ENCODE data around the gene DPEP1. TPM values are rescaled to one million over a fixed set of nuclear protein-coding genes. Genes with fewer than 3 reads are reported as not detected.

DPEP1 gene
- total RNA-seq, 3 donors from 2014 or later (not counting 1 experiment from before 2014, with no cell fraction given), result not detected

DNA sequence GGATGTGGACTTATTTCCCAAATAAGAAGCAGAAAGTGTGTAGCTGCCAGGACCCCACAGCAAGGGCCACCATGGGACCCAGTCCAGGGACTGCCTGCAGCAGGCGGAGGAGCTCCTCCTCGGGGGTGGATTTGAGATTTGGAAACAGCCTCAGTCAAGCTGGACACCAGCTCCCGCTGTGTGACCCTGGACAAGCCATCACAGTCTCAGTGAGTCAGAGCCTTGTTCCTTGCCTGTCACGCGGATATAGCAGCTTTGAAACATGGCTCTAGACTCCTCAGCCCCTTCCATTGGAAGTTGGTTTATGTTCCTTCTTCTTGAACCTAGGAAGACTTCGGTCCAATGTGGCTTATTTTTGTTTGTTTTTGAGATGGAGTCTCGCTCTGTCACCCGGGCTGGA is 12.5 kb upstream of the DPEP1 start:
- WGBS (ENCODE audit: insufficient coverage), result 92% methylated on average over 8 of the region's 8 CpGs
- H3K36me3 Mint-ChIP-seq, result no peaks in the 10 kb centered on the region
- H3K27ac Mint-ChIP-seq, result no peak overlapping the region
- TF ChIP-seq, protein P1, sequence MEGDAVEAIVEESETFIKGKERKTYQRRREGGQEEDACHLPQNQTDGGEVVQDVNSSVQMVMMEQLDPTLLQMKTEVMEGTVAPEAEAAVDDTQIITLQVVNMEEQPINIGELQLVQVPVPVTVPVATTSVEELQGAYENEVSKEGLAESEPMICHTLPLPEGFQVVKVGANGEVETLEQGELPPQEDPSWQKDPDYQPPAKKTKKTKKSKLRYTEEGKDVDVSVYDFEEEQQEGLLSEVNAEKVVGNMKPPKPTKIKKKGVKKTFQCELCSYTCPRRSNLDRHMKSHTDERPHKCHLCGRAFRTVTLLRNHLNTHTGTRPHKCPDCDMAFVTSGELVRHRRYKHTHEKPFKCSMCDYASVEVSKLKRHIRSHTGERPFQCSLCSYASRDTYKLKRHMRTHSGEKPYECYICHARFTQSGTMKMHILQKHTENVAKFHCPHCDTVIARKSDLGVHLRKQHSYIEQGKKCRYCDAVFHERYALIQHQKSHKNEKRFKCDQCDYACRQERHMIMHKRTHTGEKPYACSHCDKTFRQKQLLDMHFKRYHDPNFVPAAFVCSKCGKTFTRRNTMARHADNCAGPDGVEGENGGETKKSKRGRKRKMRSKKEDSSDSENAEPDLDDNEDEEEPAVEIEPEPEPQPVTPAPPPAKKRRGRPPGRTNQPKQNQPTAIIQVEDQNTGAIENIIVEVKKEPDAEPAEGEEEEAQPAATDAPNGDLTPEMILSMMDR (IDR thresholded peaks at IDR 0.05), result no peak
- Histone ChIP-seq H3K36me3 (ENCODE audit: control insufficient read depth, insufficient read depth, low read length) (no peaks in the 10 kb centered on the region), H3K4me1 (ENCODE audit: control insufficient read depth, insufficient read depth, low read length) (peaks cover 16% of the 10 kb centered on the region), H3K9me3 (ENCODE audit: control insufficient read depth, insufficient read depth, low read length) (no peaks in the 10 kb centered on the region), H3K27me3 (ENCODE audit: control insufficient read depth, insufficient read depth, low read length) (no peaks in the 10 kb centered on the region), H3K27ac (ENCODE audit: low read length) (no peak overlapping the region), H3K4me3 (ENCODE audit: low read length) (no peak overlapping the region)
- no peaks in the 10 kb centered on the region for H3K27me3 Mint-ChIP-seq (ENCODE audit: low read depth in 2 of 2)
- no peak overlapping the region for H3K4me3 Mint-ChIP-seq
- intact Hi-C loops (cut with micrococcal nuclease), result no loop called here
- DNase-seq, result no peak
- no peak for ATAC-seq
- H3K4me1 Mint-ChIP-seq, result peaks cover 7 to 15% of the 10 kb centered on the region in 2 donors
- no peaks in the 10 kb centered on the region for H3K9me3 Mint-ChIP-seq

DNA sequence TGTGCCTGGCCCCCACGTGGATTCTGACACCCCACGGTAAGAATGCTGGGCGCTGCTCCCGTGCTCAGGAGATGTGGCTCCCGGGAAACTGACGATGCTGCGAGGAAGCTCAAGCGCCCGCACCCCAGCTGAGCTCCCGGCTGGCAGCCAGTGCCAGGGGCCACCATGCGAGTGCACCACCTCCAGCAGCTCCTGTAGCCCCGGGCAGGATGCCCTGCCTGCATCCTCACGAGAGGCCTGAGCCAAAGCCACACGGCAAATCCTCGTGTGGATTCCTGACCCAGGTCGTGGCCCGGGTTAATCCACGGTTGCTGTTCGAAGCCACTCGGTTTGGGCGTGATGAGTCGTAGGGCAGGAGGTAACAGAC is 11.6 kb upstream of the DPEP1 start:
- Histone ChIP-seq H3K27me3 (ENCODE audit: control insufficient read depth, insufficient read depth, low read length) (no peaks in the 10 kb centered on the region), H3K27ac (ENCODE audit: low read length) (no peak overlapping the region), H3K4me1 (ENCODE audit: control insufficient read depth, insufficient read depth, low read length) (peaks cover 16% of the 10 kb centered on the region), H3K4me3 (ENCODE audit: low read length) (no peak overlapping the region), H3K9me3 (ENCODE audit: control insufficient read depth, insufficient read depth, low read length) (no peaks in the 10 kb centered on the region), H3K36me3 (ENCODE audit: control insufficient read depth, insufficient read depth, low read length) (no peaks in the 10 kb centered on the region)
- intact Hi-C loops (cut with micrococcal nuclease), result no loop called here
- no peak for ATAC-seq
- peak overlapping the region in 1 of 2 donors; percentile 73 for H3K27ac Mint-ChIP-seq
- no peaks in the 10 kb centered on the region for H3K9me3 Mint-ChIP-seq
- TF ChIP-seq, protein P1 (IDR thresholded peaks at IDR 0.05), result no peak
- no peak for DNase-seq
- H3K27me3 Mint-ChIP-seq (ENCODE audit: low read depth in 2 of 2), result no peaks in the 10 kb centered on the region
- no peak overlapping the region for H3K4me3 Mint-ChIP-seq
- no peaks in the 10 kb centered on the region for H3K36me3 Mint-ChIP-seq
- H3K4me1 Mint-ChIP-seq, result peaks cover 7 to 15% of the 10 kb centered on the region in 2 donors
- 79% methylated on average over 22 of the region's 22 CpGs for WGBS (ENCODE audit: insufficient coverage)

DNA sequence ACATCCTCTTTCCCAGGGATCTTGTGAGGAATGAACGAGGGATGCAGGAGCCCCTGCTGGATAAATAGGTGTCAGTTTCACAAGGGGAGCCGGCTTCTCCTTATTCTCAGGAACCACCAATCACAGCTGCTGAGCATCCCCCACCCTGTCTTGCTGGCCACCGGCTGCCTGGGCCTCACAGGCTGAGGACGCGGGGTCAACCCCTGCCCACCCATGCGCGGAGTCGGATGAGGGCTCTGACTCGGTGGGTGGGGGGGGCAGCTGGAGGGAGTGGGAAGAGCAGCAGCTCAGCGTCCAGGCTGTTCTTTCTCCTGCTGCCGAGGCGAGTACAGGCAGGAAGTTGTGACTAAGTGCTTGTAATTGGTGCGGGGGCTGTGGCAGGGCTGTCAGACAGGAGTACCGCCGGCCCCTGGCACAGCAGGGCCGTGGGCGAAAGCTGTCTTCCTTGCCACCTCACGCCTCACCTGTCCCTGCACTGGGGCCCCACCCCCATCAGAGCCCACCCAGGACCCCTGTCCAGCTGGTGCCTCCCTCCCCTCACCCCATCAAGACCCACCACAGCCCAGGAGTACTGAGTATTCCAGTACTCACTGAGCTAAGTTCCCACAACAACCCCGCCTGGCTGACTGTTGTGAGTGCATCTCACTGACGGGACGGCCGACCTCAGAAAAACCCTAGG is 11.0 kb upstream of the DPEP1 start:
- no peaks in the 10 kb centered on the region for H3K27me3 Mint-ChIP-seq (ENCODE audit: low read depth in 2 of 2)
- H3K4me1 Mint-ChIP-seq, result peaks cover 7 to 15% of the 10 kb centered on the region in 2 donors
- peak overlapping the region in 1 of 2 donors; percentile 73 for H3K27ac Mint-ChIP-seq
- H3K36me3 Mint-ChIP-seq, result no peaks in the 10 kb centered on the region
- Histone ChIP-seq H3K27ac (ENCODE audit: low read length) (no peak overlapping the region), H3K4me1 (ENCODE audit: control insufficient read depth, insufficient read depth, low read length) (peaks cover 16% of the 10 kb centered on the region), H3K9me3 (ENCODE audit: control insufficient read depth, insufficient read depth, low read length) (no peaks in the 10 kb centered on the region), H3K27me3 (ENCODE audit: control insufficient read depth, insufficient read depth, low read length) (no peaks in the 10 kb centered on the region), H3K4me3 (ENCODE audit: low read length) (no peak overlapping the region), H3K36me3 (ENCODE audit: control insufficient read depth, insufficient read depth, low read length) (no peaks in the 10 kb centered on the region)
- DNase-seq (peak; percentile 60 to 72), ATAC-seq (peak; percentile 91 to 97 (median 94))
- H3K9me3 Mint-ChIP-seq, result no peaks in the 10 kb centered on the region
- 4% methylated on average over 22 of the region's 22 CpGs for WGBS (ENCODE audit: insufficient coverage)
- TF ChIP-seq, protein P1 (IDR thresholded peaks at IDR 0.05), result no peak
- H3K4me3 Mint-ChIP-seq, result no peak overlapping the region
- intact Hi-C loops (cut with micrococcal nuclease), result no loop called here
